Middle frontal gyrus (tissue), 1 donor: Measurements from ENCODE around the gene GNG8.

Experiments used
- DNase-seq: peaks from one replicate; pipeline ENCODE4 v3.0.0-alpha.2; 2015; ENCODE audit warnings: low spot score; ENCODE audit errors: extremely low spot score

Gene GNG8

DNA sequence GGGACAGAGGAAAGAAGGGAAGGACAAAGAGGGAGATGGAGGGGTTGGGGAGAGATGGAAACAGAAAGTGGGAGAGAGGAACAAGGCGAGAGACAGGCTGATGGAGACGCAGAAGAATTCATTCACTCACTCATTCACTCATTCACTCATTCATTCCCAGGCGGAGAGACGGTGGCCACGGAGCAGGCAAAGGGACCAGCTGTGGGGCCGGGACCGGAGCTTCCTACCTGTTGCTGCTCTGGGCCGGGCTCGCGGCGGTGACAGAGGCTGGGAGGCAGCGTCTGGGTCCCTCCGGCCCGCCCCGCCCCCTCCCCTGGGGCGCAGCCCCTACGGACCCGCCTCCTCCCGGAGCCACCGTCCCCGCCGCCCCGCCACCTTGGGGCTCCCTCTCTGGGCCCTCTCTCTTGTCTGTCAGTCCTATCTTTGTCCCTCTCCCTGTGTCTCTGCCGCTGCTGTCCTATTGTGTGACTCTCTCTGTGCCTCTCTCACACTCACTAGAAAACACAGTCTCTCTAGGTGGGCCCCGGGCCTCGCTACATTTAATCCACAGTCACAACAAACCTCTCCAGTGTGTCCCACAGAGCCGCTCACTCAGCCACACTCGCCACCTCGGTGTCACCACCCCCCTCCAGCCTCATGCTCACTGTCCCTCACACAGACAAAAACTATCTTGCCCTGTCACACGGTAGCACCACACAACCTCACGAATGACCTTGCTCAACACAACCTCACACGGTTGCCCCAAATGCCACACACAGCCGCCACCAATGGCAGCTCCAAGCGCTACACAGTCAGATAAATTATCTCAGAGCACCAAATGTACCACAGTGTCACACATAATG, at the start of gene GNG8:
Gene GNG8 (minus strand): TSS at position 283 of the 842 bp plus-strand sequence. CDS start 1,520 bp downstream, outside the sequence.
- no peak for DNase-seq

DNA sequence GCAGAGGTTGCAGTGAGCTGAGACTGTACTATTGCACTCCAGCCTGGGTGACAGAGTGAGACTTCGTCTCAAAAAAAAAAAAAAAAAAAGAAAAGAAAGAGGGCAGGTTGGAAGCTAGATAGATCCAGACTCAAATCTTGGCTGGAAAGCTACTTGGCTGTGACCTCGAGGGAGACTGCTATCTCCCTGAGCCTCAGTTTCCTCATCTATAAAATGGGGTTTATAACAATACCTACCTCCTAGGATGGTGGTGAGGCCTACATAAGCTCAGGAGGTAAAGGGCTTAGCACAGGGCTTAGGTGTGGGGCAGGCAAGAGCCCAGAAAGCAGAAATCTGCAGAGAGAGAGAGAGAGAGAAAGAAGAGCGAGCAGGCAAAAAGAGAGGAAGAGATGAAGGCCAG, 49.2 kb upstream of the GNG8 start:
- no peak for DNase-seq

DNA sequence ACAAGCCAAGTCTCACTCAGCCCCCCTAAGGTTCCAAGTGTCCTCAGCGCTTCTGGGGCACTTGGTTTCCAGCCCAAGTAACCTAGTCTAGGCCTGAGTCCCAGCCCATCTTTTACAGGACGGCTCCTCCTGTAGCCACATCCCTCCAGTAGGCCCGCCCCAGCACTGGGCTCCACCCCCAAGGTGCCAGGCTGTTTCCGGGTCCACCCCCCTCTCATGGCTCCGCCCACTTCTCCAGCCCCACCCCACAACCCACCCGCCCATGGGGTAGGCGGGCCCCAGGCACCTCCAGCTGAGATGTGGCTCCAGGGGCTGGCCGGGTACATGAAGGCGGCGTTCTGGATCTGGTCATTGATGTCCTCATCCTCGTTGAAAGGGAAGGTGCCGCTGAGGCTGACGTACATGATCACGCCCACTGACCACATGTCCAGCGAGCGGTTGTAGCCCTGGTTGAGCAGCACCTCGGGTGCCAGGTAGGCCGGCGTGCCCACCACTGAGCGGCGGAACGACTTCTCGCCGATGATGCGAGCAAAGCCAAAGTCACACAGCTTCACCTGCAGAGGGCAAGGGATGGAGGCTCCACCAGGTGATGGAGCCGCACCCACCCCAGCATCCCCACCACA, 42.2 kb upstream of the GNG8 start:
- DNase-seq: no peak

DNA sequence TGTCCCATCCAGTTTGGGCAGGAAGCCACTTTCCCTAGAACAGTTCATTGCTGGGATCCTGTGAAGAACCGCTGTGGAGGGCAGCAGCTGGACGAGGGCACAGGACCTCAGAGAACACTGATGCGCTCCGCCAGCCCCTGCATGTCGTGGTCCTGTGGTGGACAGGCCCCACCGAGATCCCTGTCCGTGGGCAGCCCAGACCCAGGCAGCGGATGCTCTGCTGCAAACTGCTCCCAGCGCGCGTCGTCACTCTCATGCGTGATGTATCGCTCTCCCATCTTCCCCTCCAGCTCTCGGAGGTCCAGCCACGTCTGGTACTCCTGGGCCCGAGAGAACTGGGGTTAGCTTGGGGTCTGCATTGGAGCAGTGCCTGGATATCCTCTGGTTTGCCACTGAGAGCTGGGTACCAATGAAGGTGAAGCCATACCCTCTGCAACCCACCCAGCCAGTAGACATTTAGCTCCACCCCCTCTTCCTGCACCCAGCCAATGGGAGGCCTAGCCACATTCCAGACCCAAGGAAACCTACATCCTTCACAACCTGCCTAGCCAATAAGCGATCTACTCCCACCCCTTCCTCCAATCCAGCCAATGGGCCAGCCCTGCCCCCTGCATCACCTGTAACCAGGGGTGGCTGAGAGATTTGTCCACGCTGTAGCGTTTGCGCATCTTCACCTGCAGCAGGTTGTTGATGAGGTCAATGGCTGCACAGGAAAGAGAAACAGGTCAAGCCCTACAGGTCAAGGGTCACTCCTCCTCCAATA, 38.6 kb upstream of the GNG8 start:
- no peak for DNase-seq

DNA sequence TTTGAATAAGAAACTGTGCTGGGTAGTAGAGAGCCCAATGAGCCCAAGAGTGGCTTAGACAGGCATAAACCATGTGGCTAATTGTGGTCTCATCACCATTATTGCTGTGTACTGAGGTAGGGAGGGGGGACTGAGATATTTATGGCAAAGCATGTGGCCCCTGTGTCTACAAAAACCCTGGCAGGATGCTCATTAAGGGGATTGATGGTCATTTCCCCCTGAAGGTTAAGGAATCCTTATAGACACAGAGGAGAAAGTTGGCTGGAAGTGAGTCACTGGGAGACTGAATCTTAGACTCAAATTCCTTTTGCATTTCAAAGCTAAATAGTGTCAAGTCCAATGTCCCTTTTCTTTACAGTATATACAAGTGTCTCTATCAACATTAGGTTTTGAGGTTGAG, 34.8 kb upstream of the GNG8 start:
- no peak for DNase-seq

DNA sequence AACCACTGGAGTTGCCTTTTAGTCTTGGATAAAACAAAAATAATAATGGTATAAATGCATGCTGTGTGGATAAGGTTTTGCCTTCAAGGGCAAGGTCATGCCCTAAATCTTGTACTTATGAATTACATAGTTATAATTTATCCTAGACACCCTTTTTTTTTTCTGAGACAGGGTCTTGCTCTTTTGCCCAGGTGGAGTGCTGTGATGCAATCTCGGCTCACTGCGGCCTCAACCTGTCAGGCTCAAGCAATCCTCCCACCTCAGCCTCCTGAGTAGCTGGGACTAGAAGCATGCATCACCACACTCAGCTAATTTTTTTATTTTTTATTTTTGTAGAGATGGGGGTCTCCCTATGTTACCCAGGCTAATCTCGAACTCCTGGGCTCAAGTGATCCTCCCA, 32.7 kb upstream of the GNG8 start:
- DNase-seq: no peak

DNA sequence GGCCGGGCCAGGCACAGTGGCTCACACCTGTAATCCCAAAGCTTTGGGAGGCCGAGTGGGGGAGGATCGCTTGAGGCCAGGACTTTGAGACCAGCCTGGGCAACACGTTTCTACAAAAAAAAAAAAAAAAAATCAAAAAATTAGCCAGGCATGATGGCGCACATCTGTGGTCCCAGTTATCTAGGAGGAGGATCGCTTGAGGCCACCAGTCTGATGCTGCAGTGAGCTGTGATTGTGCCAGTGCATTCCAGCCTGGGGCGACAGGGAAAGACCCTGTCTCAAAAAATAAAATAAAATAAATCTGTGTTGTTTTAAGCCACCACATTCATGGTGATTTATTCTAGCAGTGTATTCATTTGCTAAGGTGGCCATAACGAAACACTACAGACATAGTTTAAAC, 29.1 kb upstream of the GNG8 start:
- no peak for DNase-seq

DNA sequence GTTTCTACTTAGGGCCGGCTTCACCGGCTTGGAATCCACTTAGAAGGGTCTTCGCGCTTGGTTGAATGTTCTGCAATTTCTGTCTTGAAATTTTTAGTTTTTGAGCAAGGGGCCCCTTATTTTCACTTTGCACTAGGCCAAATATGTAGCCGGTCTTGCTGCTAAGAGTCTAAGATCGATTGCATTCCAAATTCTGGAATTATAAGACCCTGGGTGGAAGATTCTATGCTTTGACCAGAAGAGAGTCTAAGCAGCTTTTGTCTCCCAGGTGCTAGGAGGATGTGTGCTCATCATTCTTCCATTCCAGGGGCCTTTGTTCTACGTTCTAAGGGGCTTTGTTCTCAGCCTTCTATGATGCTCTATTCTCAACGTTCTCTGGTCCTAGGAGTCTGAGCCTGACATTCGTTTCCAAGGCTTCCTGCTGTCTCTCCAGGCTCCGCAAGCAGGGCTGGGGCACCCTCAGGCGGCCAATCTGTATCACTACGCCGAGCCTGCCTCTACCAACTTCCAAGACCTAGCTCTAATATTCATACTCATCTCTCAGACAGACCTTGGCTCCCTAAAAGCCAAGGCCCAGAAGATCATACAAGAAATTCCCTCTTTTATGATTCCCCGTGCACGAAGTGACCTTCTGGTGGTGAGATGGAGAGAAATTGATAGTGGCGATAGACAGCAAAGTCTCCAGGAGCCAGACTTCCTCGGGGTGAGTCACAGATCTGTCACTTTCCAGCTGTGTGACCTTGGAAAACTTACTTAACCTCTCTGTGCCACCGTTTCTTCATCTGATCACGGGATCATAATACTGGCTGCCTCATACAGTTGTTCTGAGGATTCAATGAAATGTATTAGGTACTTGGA, 26.0 kb upstream of the GNG8 start:
- peak; percentile 85 for DNase-seq

DNA sequence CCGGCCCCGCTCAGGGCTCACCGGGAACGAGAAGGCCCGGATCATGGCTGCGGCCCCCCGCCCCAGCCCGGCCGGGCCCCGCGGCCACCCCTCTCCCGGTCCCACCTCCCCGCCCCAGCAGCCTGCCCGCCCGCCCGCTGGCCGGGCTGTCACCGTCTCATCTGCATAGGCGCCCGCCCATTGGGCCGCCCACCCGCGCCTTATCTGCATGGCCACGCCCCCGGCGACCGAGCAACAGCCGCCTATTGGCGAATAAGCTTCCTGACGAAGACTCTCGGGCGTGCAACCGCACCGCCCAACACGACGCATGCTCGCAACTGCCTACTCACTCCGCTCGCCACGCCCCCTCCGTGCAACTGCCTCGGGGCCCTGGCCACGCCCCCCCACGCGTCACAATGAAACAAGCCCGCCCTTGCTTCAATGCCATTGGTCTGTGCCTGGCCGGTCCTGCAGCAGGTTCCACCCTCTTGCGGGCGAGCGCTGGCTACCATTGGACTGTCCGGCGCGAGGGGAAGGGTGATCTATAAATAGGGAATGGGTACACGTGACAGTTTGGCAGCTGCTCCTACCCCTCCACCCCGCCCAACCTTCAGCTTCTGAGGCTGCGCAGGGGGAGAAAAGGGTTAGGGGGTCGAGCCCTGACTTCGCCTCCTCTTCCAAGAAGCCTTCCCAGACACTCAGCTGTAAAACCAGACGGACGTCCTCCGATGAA, 25.2 kb upstream of the GNG8 start, which contains the start of gene DACT3:
Gene DACT3 (minus strand): TSS at position 163 of the 712 bp plus-strand sequence. CDS start 118 bp downstream, at position 45.
- DNase-seq: peak; percentile 100

DNA sequence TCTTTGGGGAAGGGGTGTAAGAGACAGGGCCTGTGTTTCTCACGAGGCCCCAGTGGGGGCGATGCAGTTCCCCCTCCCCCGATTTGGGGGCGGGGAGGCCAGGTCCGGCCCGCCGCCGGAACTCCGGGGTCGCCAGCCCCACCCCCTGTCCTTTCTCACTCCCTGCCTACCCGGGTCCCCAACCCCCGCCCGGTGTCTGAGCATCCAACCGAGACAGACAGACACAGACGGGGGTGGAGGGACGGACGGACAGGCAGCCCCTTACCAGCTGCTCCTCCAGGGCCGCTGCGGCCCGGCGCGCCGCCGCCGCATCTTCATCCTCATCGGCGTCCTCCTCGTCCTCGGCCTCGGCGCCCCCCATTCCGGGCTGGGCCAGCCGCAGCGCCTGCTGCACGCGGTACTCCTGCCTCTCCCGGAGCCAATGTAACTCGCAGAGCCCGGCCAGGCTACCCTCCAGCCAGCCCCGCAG, 24.6 kb upstream of the GNG8 start:
- DNase-seq: no peak

DNA sequence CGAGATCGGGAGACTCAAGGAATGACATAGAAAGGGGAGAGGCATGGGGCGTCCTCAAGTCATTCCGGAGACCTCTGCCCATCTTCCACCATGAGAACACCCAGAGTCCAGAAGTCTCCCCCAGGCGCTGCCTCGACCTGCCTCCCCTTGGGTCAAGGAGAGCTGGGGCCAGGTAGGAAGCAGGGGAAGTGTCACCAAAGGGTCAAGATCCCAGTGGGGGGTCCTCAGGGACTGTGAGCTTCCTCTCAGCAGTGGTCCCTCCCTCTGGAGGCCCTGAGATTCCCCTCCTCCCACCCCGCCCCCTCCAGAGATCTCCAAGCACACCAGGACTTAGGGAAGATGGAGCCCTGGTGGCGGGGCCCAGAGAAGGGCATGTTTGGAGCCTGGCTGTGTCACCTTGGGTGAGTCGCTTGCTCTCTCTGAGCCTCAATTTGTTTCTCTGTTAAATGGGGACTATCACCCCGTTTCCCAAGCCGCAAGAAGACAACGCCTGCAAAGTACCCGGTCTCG, 24.1 kb upstream of the GNG8 start:
- no peak for DNase-seq

DNA sequence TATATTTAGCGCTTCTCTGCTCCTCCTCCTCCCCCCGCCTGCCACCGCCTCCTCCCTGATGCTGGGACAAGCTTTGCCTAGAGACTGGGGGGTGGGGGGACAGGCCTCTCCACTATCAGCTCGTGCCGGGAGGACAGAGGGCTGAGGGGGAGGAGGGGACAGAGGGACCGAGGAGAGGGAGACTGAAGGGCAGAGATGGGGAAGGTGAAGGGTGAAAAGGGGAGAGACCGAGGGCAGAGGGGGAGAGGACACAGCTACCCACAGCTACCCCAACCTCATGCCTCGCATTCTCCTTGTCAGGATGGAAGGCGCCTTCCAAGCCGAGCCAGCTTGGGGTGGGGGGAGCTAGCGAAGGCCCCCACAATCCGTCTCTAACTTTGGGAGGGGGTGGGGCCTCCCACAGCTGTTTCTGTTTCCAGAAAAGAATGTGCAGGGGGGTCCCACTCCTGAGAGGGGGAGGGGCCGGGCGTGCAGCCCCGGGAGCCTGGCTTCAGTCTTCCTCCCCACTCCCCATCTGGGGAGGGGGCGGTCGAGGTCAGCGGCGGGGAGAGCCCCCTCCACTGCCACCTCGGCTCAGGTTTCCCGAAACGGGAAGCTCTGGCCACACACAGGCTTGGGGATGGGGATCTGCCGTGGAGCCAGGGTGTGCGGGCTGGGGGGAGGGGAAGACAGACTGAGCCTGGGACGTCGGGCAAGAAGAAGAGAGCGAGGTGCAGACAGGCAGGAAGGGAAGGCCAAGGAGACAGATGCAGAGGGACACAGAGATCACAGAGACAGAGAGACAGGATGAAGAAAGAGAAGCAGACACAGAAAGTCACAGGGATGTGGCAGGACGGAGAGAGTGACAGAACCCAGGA, 23.4 kb upstream of the GNG8 start:
- no peak for DNase-seq

DNA sequence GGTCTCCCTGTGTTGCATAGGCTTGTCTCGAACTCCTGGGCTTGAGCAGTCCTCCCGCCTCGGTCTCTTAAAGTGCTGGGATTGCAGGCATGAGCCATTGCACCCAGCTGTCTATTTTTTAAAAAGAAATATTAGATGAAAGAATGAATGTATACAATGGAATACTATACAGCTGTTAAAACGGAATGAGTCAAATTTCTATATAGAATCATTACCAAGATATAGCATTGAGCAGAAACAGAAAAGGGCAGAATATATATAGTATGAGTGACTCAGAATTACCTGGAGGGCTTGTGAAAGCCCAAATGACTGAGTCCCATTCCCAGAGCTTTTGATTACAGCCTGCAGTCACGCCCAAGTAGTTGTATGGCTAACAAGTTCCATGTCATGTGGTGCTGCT, 20.5 kb upstream of the GNG8 start:
- DNase-seq: no peak

DNA sequence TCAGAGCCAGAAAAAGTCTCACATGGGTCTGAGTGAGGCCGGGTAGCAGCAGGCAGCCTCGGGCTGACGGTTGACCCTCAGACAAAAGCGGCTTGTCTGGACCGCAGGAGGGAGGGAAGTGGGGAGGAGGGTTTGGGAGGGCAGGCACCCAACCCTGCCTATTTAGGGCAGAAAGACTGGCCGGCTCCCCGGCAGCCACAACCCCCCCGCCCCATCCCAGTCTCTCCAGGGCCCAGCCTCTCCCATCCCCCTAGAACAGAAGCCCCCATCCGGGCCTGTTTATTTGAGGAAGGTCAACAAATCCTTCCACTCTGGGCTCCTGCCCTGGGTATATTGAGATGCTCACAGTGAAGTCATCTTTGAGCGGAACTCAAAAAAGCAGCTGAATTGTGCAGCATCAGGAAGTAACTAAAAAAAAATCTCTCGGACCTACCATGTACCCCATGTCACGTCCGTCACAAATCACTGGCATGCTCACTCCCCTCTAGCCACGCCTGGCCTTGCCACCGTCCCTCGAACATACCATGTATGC, 18.7 kb upstream of the GNG8 start:
- no peak for DNase-seq

DNA sequence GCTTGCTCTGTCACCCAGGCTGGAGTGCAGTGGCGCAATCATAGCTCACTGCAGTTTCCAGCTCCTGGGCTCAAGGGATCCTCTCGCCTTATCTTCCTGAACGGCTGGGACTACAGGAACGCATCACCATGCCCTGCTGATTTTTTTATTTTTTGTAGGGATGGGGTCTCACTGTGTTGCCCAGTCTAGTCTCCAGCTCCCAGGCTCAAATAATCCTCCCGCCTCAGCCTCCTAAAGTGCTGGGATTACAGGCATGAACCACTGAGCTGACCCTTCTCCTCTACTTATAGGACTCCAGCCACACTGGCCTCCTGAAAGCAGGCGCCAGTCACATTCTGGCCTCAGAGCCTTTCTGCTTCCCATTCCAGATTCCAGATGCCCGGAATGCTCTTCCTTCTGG, 14.4 kb upstream of the GNG8 start:
- DNase-seq: no peak

DNA sequence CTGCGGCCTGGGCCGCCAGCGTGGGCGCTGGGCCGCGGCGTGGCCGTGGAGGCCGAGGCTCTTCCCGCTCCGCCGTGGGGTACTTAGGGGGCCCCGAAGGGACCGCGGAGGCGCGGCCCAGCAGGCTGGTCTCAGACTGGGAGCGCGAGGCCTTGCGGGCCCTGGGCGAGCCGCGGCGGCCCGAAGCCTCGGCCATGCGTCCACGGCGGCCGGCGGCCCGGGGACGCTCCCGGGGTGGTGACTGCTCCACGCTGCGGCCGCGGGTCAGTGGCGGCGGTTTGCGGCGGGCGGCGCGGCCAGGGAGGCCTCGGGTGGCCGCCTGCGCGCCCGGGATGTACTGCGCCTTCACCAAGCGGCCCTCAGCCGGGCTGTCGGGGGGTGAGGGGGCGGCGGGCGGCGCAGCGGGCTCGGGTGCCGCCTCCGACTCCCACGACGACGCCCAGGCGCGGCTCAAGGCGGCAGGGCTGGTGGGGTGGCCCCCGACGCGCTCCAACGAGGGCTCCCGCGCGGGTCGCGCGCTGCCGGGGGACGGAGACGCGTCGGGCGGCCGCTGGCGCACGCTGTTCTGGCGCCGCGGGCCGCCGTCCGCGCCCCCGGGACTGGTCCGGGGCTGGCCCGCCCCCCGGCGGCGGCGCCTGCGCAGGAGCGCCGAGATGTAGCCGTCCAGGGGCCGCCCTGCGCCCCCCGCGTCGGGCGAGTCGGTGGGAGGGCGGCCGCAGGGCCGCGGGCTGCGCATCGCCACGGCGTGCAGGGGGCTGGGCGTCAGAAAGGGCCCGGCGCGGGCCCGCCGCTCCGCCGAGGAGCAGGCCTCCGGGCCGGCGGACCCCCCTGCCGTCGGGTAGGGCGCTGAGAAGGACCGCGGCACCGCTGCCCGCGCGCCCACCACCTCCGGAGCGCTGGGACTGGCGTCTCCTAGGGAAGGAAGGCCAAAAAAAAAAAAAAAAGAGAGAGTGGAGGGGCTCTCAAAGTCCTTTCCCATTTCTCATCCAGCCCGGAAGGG, 13.3 kb upstream of the GNG8 start:
- DNase-seq: no peak

DNA sequence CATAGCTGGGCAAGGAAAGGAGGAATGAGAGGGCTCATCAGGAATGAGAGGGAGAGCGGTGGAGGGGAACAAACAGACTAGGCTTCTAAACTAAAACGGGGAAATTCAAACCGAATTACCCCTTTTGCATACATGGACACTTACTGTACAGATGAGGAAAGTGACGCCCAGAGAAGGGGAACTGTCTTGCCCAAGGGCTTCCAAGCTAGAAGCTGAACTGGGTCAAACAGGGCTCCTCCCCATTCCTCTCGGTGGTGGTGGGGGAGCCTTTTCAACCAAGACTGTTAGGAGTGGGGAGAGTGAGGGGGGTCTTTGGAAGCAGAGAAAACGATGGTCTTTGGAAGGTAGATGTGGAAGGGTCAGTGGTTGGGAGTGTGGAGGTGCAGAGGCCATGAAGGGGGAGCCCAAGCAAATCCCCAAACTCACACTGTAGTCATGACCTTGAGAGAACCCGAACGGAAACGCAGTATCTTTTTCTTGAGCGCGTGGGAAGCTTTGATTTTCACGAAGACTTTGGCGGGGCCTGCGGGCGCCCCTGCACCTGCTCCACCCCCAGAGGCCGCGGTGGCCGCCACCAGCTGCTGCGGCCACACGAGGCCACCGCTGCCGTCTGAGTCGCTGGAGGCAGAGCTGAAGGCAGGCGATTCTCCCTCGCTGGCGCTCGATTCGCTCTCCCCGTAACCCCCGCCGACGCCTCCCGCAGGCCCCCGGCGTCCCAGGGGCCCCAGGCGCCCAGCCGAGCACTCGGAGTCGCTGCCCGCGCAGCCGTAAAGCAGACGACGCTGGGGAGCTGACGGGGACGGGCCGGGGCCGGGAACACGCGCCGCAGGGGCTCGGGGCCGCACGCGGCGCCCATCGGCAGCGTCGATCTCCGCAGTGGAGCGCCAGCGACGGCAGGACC, 12.3 kb upstream of the GNG8 start:
- DNase-seq: no peak
